Uterus (tissue), 2 donors: Measurements from ENCODE around the gene SQOR.

Source experiments
- POLR2A ChIP-seq, 2 donors: fragments of 450-650 bp; IDR thresholded peaks; one replicate each; pipeline ENCODE4 v1.6.1; 2016; ENCODE audit warnings: antibody characterized with exemption in 2 of 2, mild to moderate bottlenecking in 1 of 2, moderate library complexity in 1 of 2
- TF ChIP-seq, protein P1 (sequence below), 4 experiments: fragments of 200-600 bp in 2 of 4; fragments of 450-650 bp in 2 of 4; sonication (generic) in 2 of 4; IDR thresholded peaks; one replicate each; pipeline ENCODE4 v1.5.1; 2016 to 2019; ENCODE audit warnings: antibody characterized with exemption in 4 of 4, mild to moderate bottlenecking in 2 of 4, moderate library complexity in 1 of 4

DNA sequence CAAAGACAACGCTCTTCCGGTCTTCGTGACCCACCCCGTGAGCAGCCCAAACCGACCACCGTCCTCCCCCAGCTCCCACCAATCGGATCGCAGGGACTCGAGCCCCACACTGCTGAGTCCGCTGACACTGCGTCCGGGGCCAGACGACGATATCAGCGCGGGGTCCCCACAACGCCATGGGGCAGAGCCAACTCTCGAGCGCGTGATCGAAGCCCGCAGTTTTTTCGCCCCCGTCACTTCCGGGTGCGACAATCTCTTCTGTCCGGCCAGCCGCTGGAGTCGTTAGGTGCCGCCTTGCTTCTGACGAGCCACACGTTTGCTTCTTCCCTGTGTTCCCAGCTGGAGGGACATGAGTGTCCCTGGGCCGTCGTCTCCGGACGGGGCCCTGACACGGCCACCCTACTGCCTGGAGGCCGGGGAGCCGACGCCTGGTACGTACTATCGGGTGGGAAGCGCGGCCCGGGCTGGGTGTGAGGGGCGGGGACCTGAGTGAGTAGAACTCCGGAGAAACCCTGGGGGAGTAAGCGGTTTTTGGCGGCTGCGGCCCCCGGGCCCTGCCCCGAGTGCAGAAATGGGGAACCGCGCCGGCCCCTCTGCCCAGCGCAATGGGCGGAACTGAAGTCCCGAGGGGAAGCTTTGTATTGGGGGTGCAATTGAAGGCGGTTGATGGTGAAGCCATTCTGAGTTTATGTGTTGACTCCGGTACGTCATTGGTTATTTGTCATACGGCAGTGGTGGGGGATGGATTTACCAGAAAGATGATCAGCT, 47.5 kb upstream of the SQOR start, which contains the start of gene BLOC1S6:
- TF ChIP-seq, protein P1, sequence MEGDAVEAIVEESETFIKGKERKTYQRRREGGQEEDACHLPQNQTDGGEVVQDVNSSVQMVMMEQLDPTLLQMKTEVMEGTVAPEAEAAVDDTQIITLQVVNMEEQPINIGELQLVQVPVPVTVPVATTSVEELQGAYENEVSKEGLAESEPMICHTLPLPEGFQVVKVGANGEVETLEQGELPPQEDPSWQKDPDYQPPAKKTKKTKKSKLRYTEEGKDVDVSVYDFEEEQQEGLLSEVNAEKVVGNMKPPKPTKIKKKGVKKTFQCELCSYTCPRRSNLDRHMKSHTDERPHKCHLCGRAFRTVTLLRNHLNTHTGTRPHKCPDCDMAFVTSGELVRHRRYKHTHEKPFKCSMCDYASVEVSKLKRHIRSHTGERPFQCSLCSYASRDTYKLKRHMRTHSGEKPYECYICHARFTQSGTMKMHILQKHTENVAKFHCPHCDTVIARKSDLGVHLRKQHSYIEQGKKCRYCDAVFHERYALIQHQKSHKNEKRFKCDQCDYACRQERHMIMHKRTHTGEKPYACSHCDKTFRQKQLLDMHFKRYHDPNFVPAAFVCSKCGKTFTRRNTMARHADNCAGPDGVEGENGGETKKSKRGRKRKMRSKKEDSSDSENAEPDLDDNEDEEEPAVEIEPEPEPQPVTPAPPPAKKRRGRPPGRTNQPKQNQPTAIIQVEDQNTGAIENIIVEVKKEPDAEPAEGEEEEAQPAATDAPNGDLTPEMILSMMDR (IDR thresholded peaks at IDR 0.05): peak in 1 of 4 experiments; percentile 11
- TF ChIP-seq POLR2A (IDR thresholded peaks at IDR 0.05): peak; percentile 41 to 77
